ENCODE results near the gene DNAJC5.

- TF ChIP-seq SIN3A (IDR thresholded peaks at IDR 0.05; ENCODE audit: borderline replicate concordance, insufficient read depth, low read depth, low read length), result peak; percentile 63; the same call in 1 of the 2 replicates
- TF ChIP-seq, protein P1, sequence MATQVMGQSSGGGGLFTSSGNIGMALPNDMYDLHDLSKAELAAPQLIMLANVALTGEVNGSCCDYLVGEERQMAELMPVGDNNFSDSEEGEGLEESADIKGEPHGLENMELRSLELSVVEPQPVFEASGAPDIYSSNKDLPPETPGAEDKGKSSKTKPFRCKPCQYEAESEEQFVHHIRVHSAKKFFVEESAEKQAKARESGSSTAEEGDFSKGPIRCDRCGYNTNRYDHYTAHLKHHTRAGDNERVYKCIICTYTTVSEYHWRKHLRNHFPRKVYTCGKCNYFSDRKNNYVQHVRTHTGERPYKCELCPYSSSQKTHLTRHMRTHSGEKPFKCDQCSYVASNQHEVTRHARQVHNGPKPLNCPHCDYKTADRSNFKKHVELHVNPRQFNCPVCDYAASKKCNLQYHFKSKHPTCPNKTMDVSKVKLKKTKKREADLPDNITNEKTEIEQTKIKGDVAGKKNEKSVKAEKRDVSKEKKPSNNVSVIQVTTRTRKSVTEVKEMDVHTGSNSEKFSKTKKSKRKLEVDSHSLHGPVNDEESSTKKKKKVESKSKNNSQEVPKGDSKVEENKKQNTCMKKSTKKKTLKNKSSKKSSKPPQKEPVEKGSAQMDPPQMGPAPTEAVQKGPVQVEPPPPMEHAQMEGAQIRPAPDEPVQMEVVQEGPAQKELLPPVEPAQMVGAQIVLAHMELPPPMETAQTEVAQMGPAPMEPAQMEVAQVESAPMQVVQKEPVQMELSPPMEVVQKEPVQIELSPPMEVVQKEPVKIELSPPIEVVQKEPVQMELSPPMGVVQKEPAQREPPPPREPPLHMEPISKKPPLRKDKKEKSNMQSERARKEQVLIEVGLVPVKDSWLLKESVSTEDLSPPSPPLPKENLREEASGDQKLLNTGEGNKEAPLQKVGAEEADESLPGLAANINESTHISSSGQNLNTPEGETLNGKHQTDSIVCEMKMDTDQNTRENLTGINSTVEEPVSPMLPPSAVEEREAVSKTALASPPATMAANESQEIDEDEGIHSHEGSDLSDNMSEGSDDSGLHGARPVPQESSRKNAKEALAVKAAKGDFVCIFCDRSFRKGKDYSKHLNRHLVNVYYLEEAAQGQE (IDR thresholded peaks at IDR 0.05; ENCODE audit: insufficient read depth in 1 of 2, low read depth in 2 of 2, low read length in 1 of 2), result no peak
Measured at GRCh38 chr20:63980806-63981728, 86.1 kb downstream of the DNAJC5 start, which contains the start of gene PRPF6.

Measured in Panc1 (cell line).